ENCODE measurements around the gene IGF2BP1. TPM values are rescaled to one million over a fixed set of nuclear protein-coding genes. Genes with fewer than 3 reads are reported as not detected.
"Not testable (repeated sequence)": the region's sequence is repeated elsewhere in the genome, so short reads cannot be mapped to it uniquely, and the experiment has no call there.

Gene IGF2BP1
- total RNA-seq, 1 experiment from 2014 or later, result 16.7 TPM

- DNase-seq (ENCODE audit: low read depth), result no peak
Observed at GRCh38 chr17:49054342-49055092, 57.3 kb downstream of the IGF2BP1 start.

DNA sequence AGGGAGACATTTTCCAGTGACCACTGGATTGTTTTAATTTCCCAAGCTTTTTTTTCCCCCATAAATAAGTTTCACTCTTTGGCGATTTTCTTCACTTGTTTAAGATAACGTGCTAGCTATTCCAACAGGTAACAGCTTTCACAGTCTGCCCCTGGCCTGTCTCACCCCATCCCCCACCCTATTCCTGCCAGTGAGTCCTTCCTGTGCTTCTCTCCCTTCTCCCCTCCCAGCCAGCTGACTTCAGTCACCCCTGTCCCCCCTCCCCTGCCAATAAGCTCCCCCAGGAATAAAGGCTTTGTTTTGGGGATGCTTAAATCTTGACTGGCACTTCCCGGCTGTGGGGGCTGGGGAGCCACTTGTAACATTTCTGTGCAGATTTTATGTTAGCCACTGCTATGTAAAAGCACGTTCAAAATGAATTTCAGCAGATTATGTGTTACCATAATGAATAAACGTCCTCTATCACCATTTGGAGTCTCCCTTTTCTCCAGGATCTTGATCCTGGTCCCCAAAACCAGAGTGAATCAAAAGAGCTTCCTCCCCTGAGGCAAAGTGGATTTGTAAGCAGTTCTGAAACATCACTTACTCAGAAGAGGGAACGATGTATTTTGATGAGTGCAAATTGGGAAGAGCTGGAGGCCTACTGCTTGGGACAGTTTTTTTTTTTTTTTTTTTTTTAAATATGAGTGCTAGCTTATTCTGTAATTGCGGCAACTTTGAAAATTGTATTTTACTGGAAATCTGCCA, 58.2 kb downstream of the IGF2BP1 start:
- DNase-seq (ENCODE audit: low read depth), result no peak

DNA sequence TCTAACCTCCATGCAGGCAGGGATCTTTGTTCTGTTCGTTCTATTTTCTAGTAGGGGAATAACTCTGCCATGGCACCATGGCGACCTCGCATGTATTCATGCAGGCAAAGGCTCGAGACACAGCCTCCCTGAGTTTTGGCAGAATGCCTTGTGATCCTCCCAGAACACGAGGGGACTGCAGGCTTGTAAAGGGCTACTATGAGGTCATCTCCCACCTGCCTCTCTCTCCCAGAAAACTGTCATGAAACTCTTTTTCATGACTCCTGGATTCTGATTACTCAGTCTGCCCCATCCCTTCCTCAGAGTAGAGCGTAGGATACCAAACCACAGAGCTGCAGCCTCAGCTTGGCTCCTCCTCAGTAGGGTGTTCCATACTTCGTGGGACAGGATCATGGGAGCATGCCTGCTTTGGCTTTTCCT, 64.3 kb downstream of the IGF2BP1 start:
- DNase-seq (ENCODE audit: low read depth), result peak; percentile 14

GRCh38 chr17:49063652-49064051, 66.5 kb downstream of the IGF2BP1 start:
- no peak for DNase-seq (ENCODE audit: low read depth)

DNA sequence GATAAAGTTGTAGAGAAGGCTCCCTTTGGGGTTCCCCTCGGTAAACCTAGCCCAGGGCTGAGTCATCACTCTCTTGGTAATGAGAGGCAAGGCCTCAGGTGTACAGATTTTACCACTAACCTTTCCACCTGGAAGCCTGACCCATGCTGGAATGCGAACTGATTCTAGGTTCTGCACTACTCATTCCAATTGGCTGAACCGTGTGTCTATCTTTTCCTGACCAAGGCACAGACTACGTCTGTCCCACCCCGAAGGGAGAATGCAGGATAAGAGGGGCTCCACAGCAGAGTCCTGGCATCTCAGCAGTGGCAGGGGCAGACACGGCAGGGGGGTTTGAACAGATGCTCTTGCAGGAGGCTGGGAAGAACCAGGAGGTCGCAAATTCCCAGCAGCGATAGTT, 70.0 kb downstream of the IGF2BP1 start:
- DNase-seq (ENCODE audit: low read depth), result no peak

DNA sequence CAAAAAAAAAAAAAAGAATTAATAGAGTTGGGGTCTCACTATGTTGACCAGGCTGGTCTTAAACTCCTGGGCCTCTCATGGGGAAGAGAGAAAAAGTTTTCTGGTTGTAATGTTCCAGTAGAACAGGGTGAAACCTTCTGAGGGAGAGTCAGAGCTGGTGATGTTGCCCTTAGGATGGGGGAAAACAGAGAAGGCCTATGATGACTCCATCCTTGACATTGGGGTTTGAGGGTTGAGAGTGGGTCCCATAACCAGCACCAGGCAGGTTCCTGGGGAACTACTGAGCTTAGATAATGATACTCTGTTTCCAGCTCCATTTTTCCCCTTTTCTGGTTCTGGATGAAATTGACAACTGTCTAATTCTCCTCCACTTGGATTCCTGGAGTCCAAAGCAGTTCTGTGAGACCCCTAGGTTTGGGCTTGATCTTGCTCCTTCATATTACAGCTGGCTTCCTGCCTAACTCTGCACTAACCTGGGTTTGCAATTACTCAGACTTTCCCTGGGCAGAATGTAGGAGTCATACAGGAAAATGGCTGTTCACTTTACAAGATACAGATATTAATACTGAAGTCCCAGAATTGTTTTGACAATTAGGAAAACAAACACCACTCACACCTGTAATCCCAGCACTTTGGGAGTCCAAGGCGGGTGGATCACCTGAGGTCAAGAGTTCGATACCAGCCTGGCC, 72.5 kb downstream of the IGF2BP1 start:
- DNase-seq (ENCODE audit: low read depth), result peak; percentile 22

- DNase-seq (ENCODE audit: low read depth), result no peak
Observed at GRCh38 chr17:49071106-49071505, 73.9 kb downstream of the IGF2BP1 start.

GRCh38 chr17:49074851-49075540, 77.8 kb downstream of the IGF2BP1 start:
- no peak for DNase-seq (ENCODE audit: low read depth)

DNA sequence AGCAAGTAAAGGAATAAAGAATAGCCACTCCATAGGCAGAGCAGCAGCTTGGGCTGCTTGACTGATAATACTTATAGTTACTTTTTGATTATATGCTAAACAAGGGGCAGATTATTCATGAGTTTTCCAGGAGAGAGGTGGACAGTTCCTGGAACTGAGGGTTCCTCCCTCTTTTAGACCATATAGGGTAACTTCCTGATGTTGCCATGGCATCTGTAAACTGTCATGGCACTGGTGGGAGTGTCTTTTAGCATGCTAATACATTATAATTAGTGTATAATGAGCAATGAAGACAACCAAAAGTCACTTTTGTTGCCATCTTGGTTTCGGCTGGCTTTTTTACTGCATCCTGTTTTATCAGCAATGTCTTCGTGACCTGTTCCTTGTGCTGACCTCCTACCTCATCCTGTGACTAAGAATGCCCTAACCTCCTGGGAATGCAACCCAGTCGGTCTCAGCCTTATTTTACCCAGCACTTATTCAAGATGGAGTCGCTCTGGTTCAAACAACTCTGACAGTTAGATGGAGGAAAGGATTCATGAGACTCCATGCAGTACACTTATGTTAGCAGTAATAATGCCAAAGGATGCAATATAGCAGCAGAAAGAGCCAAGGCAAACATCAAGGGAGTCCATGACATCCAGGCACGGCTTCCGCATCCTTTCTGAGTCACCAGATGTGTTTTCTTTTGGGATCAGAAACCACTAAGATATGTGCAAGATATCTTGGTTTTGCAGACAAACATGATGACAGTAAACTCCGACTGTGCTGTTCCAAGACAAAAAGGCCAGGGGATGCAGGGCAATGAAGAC, 79.6 kb downstream of the IGF2BP1 start:
- peak; percentile 86 for DNase-seq (ENCODE audit: low read depth)

- no peak for DNase-seq (ENCODE audit: low read depth)
Observed at GRCh38 chr17:49078248-49078647, 81.1 kb downstream of the IGF2BP1 start.

DNA sequence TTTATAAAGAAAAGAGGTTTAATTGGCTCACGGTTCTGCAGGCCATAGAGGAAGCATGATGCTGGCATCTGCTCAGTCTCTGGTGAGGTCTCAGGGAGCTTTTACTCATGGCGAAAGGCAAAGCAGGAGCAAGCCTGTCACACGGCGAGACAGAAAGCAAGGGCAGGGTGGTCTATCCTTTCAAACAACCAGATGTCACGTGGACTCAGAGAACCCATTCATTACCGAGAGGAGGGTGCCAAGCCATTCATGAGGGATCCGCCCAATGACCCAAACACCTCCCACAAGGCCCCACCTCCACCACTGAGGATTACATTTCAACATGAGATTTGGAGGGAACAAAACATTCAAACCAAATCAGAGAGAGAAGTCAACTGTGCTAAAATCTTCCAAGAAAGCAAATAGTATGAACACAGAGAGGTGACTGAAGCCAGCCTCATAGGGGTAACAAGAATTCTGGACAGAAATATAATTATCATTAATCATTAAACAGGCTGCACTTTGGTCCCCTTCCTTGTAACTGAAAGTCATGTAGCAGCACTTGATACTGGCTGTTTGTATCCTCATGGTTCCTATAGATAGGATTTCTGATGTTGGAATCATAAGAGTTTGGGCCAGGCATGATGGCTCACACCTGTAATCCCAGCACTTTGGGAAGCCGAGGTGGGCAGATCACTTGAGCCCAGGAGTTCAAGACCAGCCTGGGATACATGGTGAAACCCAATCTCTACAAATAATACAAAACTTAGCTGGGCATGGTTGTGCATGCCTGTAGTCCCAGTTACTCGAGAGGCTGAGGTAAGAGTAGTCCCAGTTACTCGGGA, 82.9 kb downstream of the IGF2BP1 start:
- DNase-seq (ENCODE audit: low read depth), result no peak

DNA sequence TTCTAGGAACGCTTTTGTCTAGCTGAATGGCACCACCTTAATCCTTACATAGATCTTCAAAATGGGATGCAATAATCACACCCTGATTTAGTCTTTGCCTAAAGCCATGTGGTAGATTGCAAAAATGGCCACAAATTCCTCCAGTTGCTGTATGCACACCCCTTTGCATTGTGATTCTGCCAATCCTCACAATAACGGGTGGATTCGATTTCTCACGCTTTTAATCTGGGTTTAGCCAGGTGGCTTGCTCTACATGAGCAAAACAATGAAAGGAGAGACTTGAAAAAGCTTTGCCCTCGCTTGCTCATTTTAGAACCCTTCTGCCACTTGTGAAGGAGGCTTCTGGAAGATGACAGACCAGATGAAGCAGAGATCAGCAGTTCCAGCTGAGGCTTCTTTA, 85.0 kb downstream of the IGF2BP1 start:
- no peak for DNase-seq (ENCODE audit: low read depth)

DNA sequence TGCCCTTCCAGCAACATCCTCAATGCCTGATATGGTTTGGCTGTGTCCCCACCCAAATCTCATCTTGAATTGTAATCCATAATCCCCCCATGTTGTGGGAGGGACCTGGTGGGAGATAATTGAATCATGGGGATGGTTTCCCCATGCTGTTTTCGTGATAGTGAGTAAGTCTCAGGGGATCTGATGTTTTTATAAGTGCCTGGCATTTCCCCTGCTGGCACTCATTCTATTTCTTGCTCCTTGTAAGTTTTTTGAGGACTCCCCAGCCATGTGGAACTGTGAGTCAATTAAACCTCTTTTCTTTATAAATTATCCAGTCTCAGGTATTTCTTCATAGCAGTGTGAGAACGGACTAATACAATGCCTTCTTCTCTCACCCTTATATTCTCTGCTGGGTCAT, 87.9 kb downstream of the IGF2BP1 start:
- DNase-seq (ENCODE audit: low read depth), result not testable (repeated sequence)

DNA sequence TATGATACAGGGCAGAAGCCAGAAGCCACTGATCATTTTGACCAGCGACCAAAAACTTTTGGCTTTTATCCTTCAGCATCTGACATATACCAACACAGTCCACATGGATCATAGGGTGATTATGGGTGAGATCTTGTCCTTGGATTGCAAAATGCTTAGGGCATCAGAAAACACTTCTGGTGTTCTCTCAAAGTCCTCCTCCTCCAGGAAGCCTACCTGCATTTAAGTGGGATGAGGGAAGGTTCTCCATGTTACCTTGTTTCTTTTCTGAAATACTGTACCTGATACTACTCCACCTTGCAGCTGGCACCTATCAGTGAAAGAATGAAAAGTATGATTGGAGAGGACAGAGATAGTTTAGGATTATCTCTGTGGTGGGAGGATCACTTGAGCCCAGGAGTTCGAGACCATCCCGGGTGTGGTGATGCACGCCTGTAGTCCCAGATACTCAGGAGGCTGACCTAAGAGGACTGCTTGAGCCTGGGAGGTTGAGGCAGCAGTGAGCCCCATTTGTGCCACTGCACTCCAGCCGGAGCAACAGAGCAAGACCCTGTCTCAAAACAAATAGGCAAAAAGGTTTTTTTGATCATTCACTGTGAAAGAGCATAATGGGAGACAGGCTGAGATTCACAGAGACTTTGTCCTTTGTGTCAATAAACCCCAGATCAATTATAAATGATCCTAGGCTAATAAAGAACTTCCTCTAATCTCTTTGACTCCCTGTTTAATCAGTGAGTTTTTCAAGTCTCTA, 88.6 kb downstream of the IGF2BP1 start:
- no peak for DNase-seq (ENCODE audit: low read depth)

GRCh38 chr17:49086316-49086605, 89.1 kb downstream of the IGF2BP1 start:
- DNase-seq (ENCODE audit: low read depth), result no peak

GRCh38 chr17:49086649-49087048, 89.5 kb downstream of the IGF2BP1 start:
- DNase-seq (ENCODE audit: low read depth), result no peak

DNA sequence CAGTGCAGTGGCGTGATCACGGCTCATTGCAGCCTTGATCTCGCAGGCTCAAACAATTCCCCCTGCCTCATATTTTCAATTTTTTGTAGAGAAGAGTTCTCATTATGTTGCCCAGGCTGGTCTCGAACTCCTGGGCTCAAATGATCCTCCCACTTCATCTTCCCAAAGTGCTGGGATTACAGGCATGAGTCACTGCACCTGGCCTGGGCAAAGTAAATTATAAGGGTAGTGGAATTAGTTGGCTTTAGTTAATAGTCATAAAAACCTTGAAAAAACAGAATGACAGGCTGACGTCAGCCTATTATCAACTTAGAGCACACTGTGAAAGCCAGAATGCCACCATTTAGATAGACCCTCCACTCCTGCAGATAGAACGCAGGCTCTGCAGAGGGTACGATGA, 91.9 kb downstream of the IGF2BP1 start:
- DNase-seq (ENCODE audit: low read depth), result no peak

DNA sequence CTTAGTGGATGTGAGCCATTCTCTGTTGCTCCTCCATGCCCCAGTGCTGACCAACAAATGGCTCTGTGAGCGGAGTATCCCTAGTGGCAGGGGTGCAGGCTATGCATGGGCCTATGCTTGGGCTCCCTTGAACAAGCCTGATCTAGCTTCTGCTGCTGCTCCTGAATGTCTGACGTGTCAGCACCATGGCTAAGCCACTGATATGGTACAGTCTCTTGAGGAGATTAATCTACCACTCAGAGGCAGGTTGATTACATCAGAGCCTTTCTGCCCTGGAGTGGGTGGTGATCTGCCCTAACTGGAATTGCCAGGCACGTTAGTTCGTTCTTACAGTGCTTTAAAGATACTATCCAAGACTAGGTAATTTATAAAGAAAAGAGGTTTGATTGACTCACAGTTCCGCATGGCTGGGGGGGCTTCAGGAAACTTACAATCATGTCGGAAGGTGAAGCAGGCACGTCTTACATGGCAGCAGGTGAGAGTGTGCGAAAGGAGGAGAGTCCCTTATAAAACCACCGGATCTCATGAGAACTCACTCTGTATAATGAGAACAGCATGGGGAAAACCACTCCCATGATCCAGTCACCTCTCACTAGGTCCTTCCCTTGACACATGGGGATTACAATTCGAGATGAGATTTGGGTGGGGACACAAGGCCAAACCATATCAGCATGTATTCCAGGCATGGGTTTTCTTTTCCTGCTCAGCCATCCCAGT, 93.9 kb downstream of the IGF2BP1 start:
- no peak for DNase-seq (ENCODE audit: low read depth)

GRCh38 chr17:49093131-49093530, 95.9 kb downstream of the IGF2BP1 start:
- peak; percentile 23 for DNase-seq (ENCODE audit: low read depth)
